ENCODE results near the gene IGF2R.
"Not testable (repeated sequence)": the region's sequence is repeated elsewhere in the genome, so short reads cannot be mapped to it uniquely, and the experiment has no call there.

- TF ChIP-seq, protein P1, sequence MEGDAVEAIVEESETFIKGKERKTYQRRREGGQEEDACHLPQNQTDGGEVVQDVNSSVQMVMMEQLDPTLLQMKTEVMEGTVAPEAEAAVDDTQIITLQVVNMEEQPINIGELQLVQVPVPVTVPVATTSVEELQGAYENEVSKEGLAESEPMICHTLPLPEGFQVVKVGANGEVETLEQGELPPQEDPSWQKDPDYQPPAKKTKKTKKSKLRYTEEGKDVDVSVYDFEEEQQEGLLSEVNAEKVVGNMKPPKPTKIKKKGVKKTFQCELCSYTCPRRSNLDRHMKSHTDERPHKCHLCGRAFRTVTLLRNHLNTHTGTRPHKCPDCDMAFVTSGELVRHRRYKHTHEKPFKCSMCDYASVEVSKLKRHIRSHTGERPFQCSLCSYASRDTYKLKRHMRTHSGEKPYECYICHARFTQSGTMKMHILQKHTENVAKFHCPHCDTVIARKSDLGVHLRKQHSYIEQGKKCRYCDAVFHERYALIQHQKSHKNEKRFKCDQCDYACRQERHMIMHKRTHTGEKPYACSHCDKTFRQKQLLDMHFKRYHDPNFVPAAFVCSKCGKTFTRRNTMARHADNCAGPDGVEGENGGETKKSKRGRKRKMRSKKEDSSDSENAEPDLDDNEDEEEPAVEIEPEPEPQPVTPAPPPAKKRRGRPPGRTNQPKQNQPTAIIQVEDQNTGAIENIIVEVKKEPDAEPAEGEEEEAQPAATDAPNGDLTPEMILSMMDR (IDR thresholded peaks at IDR 0.05; ENCODE audit: borderline replicate concordance, extremely low read depth, low read length, poor library complexity, severe bottlenecking): not testable (repeated sequence)
- TF ChIP-seq EZH2 (IDR thresholded peaks at IDR 0.05; ENCODE audit: borderline replicate concordance, low read depth, low read length, severe bottlenecking): not testable (repeated sequence)
These were observed 145.7 kb downstream of the IGF2R start for GRCh38 chr6:160114536-160114935.
